Erythroblast (primary cell): ENCODE results near the gene TGFBI.

ENCODE experiments used
- DNase-seq, 2 experiments: peaks; one replicate each; lab custom pipeline; 2025; lab: John Stamatoyannopoulos, UW
- GATA1 ChIP-seq: IDR thresholded peaks from 2 replicates; pipeline ENCODE4 v1.6.1; 2011; ENCODE audit warnings: low read depth, mild to moderate bottlenecking, control low read depth, low read length, moderate library complexity
- POLR2A ChIP-seq: IDR thresholded peaks from 2 replicates; pipeline ENCODE4 v1.6.1; 2011; ENCODE audit warnings: mild to moderate bottlenecking, low read length

TGFBI gene

GRCh38 chr5:136054142-136055019, 25.6 kb downstream of the TGFBI start:
- no peak for DNase-seq
- TF ChIP-seq GATA1 = no peak
- TF ChIP-seq POLR2A = no peak

- DNase-seq = no peak
- TF ChIP-seq GATA1 (no peak), POLR2A (no peak)
These were observed 27.0 kb downstream of the TGFBI start for GRCh38 chr5:136055612-136056309.

DNA sequence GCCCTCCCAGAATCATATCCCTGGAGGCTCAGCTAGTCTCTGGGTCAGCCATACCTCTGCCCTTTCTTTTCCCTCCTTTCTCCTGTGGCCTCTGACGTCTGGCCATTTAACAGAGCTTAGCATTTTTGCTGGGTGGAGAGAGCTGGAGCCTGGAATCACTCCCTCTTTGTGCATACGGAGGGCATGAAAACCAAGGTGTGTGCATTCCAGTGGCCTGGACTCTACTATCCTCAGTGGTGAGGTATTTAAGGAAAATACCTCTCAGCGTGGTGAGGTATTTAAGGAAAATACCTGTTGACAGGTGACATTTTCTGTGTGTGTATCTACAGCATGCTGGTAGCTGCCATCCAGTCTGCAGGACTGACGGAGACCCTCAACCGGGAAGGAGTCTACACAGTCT, 27.5 kb downstream of the TGFBI start:
- no peak for DNase-seq

GRCh38 chr5:136056771-136057335, 28.1 kb downstream of the TGFBI start:
- no peak for DNase-seq
- TF ChIP-seq GATA1 = no peak
- TF ChIP-seq POLR2A = no peak

More for the DNA sequence above, 27.5 kb downstream of the TGFBI start:
- TF ChIP-seq GATA1 = no peak
- no peak for TF ChIP-seq POLR2A

DNA sequence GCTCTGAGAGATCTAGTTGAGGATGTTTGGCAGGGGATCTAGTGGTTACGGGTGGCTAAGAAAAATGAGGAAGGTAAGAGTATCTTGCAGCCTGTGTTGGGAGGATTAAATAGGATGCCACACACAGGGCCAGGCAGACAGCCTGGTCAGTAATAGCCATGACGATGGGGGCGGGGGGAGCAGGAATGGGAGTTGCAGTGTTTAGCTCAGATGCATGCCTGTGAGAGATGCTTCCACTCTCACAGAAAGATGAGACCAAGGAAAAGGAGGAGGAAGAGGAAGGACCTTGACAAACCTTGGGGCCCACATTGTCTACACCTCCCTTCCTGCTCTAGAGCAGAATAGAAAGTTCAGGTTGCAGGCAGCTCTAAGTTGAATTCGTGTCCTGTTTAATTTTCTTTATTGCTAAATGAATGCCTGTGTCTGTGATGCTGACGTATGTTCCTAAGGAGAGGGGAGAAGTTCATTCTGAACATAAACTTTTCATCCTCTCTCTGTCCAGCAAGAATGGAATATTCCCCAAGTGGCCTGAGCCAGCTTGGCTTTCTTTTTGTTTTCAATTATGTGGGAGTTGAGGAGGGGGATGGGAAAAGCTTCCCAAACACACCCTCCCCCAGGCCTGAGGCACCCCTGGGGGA, 28.7 kb downstream of the TGFBI start:
- TF ChIP-seq POLR2A (no peak), GATA1 (no peak)
- DNase-seq = no peak

DNA sequence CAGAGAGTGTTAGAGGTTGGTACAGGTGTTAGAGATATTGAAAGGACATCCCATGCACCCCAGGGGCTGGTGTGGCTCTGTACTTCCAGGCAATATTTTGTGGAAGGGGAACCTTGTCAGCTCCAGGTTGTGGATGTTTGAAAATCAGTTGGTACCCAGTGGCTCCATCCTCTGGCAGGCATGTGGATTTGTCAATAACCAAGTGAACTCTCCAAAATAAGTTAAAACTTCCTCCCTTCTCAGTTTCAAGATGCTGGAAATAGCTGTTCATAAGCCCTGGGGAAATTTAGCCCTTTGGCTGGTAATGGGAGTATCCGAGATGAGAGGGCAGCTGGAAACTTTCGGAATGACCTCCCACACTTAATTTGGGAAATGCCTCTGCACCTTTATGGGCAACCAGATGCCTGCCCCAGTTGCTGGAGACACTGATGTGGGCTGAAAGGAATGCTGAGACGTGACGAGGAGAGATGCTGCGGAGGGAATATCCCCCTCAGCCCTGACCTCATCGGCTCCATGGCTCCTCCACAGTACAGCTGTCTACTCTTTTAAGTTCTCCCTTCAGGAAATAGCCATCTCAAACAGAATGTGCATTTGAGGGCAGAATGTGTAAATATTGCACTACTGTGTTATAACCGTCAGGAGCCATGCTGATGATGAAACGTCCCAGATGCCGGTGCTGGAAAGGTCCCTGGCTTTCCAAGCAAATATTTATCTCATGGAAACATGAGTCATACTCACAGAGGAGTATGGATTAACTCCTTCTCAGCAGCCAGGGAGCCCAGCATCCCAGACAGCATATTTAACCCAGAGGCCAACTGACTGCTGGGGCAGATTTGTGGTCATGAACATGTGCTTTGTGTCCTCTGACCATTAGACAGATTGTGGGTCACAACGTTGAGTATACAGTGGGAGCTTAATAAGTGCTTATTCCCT, 29.5 kb downstream of the TGFBI start:
- no peak for DNase-seq
- TF ChIP-seq POLR2A = no peak
- no peak for TF ChIP-seq GATA1

DNA sequence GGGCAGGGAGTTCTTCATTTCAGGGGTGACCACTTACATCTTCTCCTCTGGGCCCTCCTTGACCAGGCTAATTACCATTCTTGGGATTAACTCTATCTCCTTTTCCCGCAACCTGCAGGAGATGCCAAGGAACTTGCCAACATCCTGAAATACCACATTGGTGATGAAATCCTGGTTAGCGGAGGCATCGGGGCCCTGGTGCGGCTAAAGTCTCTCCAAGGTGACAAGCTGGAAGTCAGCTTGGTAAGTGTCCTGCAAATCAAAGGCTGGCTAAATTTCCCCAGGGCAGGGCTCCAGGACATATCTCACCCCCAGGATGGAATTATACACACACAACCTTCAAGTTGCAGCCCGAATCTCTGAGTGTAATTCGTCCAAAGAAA, 30.2 kb downstream of the TGFBI start:
- DNase-seq = no peak
- no peak for TF ChIP-seq POLR2A
- TF ChIP-seq GATA1 = no peak

GRCh38 chr5:136060963-136061362, 32.2 kb downstream of the TGFBI start:
- DNase-seq = no peak
- TF ChIP-seq GATA1 (no peak), POLR2A (no peak)

DNA sequence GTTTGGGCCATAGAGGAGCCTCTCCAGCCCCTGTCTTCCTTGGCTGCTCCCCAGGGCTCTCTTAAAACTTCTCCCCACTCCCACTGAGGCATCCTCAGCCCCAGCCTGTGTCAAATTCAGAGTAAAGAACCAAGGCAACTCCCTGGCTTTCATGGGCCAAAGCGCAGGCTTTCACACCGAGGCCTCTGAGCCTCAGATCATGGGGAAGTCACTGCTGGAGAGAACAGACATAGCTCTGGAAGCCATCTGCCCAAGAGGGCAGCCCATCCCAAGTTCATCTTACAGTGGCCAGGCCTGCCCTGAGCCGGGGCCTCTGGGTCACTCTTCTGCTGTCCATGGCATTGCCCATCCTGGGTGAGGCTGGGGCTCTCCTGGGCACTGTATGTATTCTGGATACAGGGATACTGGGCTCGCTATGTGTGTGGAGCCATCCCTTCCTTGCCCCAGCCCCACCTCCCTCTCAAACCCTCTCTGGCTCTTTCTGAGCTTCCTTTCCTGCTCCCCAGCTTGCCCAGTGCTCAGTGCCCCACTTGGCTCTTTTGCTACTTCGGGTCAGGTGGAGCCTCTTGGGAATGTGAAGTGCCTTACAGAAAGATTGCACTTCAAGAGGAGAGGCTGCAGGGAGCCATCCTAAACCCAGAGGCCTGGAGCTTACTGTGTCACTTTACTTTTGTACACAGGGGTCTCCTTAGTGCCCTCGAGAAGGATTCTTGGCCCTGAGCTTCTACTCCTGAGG, 33.0 kb downstream of the TGFBI start:
- DNase-seq = no peak
- TF ChIP-seq POLR2A (no peak), GATA1 (no peak)

- TF ChIP-seq GATA1 = no peak
- TF ChIP-seq POLR2A = no peak
- peak; percentile 60 to 71 for DNase-seq
These were observed 33.8 kb downstream of the TGFBI start for GRCh38 chr5:136062366-136063274.

- no peak for TF ChIP-seq GATA1
- TF ChIP-seq POLR2A = no peak
- DNase-seq = no peak
These were observed 35.1 kb downstream of the TGFBI start for GRCh38 chr5:136063778-136064465.
